Pons (tissue), 1 donor: ENCODE data around the gene DSP.

Experiments
- DNase-seq: peaks from one replicate; pipeline ENCODE4 v3.0.0-alpha.2; 2016; ENCODE audit warnings: low spot score

DSP gene

DNA sequence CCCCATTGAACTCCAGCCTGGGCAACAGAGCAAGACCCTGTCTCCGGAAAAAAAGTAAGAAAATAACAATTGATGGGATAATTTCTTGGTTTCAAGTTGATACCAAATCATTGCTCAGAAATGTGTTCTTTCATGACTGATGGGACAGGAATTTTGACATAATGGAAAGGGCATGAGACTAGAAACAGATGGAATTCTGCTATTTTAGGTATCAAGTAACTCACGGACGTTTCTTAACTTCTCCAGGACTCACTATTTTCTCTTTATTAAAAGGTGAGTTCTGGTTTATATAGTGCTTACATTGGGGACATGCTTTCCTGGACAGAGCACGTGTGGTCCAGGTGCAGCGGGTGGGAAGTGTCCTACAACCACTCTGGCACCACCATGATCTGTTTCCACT is 6.0 kb upstream of the DSP start:
- DNase-seq = no peak

DNA sequence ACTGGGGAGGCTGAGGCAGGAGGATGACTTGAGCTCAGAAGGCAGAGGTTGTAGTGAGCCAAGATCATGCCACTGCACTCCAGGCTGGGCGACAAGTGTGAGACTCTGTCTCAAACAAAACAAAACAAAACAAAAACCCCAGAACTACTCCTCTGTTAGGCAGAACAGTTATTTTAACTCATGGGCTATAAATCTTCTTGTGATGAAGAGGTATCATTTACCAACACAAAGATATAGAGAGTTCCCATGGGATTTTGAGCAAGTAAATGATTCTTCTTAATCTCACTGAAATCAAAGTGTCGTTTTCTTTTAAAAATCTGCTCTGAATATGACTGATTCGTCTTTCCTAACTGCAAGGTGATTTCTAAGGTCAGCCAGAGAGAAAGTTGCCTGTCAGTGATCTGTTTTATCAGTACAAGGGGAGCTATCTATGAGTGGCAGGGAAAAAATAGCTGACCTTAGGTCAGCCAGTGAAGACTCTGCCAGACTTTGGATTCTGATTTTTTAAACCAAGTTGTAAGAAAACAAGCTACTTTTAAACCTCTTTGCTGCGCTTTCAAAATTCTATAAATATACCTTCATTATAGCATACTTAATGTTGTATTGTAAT is 3.8 kb upstream of the DSP start:
- no peak for DNase-seq

DNA sequence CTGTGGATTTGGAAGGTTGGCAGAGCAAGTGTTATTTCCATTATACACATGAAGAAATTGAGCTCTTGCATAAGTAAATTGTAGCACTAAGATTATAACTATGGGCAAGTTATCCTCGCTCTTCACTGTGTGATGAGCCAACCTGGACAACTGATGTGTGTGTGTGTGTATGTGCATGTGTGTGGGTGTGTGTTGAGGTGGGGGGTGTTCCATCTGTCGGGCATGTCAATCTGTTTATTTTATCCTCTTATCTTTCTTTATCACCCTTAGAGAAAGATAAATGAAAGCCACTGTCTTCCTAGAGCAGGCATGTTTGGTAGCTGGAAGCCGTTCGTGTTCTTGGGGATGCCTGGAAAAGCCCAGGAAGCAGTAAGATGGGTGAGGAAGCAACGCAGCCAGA is 3.0 kb upstream of the DSP start:
- no peak for DNase-seq

DNA sequence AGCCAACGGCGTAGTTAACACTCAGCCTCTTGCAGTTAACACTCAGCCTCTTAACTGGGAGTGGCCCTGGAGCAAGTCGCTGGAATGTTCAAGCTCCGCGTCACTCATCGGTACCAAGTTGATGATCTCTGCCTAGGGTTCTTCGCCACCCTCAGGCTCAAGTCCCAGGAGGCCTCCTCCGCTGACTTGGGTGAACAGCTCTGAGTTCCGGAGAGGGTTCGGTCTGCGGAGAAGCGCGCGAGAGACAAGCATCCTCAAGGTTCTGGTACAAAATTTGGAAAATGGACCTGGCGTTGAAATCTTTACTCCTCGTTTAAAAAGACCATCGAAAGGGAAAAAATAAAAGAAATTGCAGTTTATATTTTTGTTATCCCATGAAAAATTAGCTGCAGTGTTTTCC is 876 bp upstream of the DSP start:
- no peak for DNase-seq

DNA sequence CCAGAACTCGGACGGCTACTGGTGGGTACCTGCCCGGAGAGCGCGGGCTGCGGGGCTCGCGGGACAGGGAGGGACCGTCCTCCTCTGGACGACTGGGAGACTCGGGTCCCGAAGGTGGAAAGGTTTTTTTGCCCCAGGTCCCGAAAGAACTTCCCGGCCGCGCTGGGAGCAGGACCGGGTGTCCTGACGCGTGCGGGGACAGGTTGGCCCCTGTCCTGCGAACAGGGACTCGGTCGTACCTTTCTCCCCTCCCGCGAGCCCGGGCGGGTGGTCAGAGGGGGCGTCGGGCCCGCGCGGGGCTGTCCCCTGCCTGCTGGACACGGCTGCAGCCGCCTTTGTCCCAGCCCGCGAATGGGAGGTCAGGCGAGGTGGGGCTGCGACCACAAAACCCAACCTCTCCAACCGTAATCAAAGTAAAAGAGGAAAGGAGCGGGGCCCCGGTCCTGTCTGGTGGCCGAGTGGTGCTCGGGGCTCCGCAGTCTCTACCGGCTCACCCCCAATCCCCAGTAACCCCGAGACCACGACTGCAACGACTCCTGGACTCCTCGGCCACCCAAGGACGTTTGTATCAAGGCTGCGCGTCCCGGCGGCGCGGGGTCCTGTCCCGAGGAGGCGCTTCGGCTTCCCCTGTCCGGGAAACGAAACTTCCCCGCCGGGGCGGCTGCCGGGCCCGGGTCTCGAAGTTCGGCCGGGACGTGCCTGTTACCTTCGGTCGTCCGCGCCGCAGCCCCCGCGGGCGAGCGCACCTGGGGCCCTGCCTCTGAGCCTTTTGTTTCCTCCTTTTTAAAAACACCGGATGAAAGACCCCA is 798 bp downstream of the DSP start:
- DNase-seq = no peak

DNA sequence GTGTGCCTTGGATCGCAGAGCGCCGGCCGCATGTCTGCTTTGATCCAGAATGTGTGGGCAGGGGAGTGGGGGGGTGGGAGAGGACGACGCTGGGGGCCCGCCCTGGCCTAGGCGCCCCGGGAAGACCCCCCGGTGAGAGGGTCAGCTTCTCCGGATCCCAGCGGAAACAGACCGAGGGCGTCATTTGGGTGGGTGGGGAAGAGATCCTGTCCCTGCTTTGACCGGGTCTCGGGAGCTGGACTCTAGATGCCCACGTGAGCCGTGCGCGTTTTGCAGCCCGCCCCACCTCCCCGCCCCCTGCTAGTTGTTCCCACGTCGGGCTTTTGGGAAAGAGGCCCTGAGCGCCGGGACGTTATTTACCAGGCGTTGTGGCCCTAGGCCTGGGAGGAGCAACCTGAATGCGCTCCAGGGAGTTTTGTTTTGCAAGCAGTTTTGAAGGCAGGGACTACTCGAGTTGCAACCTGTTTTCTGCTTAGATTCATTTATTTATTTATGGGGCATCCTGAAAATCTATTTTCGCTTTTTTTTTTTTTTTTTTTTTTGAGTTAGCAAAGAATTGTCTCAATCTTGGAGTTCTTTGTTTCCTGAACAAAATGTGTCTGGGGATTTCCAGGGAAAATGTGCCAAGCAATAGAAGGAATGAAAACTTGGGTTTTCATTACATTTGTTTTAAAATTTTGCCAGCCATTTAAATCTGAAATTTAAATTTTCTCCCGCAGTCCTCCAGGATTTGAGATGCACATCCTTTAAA is 1.6 kb downstream of the DSP start:
- no peak for DNase-seq

DNA sequence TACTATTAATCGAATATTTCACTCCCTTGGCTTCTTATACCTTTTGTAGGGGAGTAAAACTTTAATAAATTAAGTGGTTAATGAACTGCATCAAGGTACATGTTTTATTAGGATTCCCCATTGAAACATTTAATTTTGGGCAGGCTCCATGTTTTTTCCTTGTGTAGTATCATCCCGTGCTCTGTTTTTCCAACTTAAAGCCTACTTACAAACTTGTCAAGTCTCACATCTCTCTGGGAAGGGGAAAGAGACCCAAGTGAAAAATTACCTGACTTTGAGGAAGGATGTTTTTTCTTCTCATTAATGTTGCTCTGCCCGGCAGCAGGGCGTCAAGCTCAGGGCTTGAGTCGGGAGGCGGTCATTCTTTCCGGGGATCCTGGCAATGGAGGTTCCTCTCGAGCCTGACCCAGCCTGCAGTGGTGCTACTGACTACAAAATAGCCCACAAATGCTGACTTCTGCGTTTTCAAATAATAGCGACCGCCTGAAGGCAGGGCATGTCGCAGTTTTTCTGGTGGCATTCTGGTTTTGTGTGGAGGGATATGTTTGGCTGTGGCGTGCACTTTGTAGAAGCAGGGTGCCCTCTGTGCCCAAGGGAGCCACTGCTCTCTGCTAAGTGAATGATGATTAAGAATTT is 2.4 kb downstream of the DSP start:
- no peak for DNase-seq

DNA sequence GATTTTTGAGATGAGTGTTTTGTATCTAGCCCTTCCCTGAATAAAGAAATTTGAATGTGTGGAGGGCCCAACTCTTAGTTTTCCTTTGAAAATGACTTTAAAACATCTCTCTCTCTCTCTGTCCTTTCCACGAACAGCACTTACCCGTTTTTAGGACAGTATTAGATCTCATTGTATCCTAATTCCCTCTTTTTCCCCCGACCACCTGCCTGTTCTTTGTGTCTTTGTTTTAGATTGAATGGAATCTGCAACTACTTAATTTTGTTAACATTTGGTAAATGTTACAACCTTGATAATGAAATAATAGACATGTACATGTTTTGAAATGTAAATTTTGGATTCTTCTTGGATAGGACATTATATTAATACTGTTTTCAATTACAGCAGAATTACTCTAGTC is 3.1 kb downstream of the DSP start:
- DNase-seq = no peak

DNA sequence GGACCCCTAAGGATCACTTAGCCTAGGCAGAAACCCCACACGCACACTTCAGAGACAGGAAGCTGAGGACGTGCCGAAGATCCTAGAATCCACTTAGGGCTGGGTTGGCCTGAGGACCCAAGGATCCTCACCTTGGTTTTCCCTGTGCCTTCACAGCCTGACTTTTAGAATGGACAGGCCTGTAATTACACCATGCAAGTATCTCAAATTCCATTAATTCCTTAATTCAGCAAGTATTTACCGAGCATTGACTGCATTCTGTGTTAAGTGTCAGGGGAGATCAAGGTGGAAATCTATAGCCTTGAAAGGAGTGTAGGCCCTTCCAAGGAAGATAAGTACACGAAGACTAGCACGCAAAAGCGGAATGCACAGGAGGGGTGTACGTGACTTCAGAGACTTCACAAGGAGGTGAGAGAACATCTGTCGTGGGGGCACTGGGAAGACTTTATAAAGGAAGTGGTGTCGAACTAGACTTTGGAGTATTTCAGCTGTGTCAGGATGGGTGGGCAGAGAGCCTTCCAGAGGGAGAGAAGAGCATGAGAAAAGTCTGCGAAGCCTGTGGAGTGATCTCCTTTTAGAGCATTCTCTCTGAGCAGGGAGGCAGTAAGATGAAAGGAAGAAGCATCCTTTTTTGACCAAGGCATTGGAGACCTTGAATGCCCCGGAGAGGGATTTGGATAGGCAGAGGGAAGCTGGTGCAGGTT is 4.0 kb downstream of the DSP start:
- no peak for DNase-seq

DNA sequence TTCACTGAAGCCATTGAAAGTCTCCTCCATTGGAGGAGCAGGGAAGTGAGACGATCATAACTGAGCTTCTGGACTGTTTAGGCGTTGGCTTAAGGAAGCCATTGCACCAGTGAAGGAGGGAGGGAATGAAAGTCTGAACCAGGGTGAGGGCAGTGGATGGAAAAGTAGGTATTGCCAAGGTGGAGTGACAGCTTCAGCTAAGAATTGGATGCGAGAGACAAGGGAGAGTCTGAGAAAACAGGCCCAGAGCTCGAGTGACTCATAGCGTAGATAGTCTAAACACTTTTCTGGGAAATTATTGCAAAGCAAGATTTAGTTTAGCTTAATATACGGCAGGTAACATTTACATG is 4.5 kb downstream of the DSP start:
- DNase-seq = no peak

DNA sequence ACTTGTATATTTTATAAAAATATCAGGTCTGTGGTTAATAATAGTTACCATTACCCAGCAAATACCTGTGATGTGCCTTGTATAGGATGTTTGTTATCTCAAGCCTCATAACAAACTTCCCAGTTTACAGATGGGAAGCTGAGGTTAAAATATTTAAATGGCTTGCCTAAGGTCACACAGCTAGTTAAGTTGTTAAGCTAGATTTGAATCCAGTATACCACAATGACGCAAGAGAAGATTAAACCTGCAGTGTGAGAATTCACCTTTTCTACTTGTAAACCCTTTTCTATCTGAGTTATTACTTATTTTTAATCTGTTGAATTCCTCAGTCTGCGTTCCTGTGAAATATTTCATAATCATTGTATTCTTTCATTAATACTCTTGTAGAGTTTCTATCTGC is 4.9 kb downstream of the DSP start:
- no peak for DNase-seq

DNA sequence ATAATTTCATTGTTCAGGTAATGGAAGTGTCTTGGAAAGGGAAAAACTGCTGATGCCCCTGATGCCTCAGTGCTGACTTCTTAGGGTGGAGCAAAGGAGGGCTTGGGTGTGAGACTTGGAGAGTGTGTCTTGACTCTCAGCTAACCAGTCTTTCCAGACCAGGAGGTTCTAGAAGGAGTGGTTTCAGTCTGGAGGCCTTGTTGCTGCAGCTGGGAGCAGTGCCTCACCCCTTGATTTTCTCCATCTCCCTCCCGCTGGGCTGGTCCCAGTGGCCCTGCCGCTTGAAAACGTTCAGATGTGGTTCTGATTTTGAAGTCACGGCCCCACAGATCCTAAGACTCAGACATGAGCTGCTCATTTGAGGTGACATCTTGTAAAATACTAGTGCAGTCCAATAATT is 5.4 kb downstream of the DSP start:
- DNase-seq = no peak

DNA sequence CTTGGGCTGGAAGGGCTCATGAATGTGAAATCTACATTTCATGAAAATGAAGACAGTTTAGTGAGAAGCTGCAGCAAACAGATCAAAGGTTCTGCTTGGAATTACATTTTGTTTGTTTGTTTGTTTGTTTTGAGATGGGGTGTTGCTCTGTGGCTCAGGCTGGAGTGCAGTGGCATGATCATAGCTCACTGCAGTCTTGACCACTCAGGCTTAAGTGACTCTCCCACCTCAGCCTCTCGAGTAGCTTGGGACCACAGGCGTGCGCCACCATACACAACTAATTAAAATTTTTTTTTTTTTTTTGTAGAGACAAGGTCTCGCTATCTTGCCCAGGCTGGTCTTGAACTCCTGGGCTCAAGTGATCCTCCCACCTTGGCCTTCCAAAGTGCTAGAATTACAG is 5.8 kb downstream of the DSP start:
- DNase-seq = no peak

DNA sequence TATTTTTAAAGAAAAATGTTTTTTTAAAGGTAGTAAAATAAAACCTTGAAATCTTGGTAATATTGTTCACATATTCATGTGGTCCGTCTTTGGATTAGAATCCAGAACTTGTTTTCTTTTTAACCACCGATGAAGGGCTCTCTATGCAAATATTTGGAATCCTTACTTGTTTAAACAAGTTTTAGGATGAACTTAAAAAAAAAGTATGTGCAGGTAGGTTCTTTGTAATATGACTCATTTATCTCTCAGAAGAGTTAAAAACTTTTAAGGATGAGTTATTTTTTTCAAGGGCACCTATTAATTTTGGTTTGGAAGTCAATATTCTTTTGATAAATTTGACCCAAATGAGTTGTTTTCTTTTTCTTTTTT is 8.9 kb downstream of the DSP start:
- no peak for DNase-seq

DNA sequence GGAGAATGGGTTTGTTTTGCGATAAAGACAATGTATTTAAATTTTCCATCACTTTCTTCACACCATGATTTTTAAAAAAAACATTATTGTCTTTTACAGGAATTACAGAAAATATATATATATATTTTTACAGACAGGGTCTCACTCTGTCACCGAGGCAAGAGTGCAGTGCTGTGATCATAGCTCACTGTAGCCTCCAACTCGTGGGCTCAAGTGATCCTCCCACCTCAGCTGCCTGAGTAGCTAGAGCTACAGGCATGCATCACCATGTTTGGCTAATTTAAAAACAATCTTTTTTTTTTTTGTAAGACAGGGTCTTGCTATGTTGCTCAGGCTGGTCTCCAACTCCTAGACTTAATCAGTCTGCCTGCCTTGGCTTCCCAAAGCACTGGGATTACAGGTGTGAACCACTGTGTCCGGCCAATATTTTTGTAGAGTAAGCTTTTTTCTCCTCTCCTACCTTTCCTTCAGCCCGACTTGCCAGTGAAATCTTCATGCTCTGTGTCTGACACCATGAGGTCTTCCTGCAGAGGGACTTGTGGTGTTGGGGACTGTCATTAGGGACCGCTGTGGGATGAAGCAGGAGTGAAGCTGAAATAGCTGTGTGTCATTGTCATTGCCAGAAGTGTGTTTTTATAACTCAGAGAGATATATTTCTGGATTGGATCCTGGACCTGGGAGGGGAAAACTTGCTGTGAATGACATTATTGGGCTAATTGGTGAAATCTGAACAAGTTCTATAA is 13.2 kb downstream of the DSP start:
- DNase-seq = no peak

DNA sequence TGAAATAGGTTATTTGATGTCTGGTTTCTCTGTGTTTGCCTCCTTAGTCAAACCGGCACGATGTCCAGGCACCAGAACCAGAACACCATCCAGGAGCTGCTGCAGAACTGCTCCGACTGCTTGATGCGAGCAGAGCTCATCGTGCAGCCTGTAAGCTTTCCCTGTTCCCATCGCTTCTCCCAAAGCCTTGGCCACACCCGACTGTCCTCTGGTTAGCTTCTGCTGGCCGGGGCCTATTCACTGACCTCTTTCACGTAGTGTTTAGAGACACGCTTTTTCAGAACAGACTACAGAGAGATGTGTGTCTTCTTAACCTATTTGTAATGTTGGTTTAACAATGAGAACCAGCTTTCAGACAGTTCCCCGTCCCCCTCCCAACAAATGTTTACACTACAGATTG is 14.2 kb downstream of the DSP start:
- no peak for DNase-seq

DNA sequence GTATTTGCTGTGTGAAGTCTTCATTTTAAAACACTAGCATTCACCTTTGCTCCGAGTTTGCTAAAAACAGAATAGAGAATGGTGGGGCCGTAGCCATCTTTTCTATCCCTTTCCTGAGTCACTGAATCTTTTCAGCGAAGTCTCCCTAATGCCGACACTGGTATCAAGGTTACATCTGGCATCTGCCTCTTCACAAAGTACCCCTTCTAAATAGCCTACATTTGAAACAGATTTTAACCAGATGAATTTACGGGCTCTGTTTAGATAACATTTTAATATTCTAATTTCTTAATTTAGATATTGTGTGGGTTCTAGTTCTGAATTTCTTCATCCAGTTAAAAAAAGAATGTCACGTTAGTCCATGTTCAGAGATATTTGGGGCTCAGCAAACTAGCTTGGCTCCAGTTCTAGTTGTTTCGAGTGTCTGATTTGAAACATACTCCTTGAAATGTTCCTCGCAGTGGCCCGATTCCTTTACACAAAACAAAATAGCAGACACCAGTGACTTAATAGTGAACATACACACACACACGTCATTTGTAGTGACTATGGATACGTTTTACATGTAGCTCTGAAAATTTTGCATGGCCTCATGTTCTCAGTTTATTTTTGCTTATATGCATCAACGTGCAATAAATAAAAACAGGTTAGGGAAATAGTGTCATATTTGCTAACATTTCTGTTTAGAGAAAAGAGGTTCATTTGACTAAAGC is 15.1 kb downstream of the DSP start:
- no peak for DNase-seq

DNA sequence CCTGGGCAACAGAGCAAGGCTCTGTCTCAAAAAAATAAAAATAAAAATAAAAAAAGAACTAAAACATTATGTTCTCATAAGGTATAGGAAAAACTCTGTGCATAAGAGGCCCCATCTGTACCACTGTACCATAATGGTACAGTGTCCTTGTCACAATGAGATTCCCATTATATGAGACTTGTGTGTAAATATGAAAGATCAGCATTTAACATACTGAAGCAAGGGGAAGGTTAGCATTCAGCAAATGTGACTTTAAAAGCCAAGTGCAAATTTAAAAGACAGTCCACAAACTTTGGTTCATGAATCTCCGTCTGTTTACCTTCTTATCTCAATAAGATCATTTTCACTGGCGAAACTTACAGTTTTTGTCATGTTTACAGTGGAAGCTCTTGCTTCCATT is 16.2 kb downstream of the DSP start:
- no peak for DNase-seq

DNA sequence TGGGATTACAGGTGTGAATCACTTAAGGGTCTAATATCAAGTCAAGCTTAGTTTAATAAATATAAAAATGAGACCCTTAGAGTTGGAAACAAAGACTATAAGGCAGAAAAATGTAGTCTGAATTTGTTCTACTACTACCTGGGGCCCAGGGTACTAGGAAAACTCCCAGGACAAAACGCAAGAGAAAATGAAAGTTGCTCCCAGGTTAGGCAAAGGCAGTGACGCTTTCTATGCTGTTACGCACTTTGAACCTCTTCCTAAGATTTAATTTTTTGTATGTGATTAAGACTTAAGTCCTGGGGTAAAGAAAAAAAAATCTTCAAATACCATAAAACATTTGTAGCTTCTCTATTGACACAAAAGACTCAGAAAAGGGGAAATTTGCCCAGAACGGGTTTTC is 17.3 kb downstream of the DSP start:
- DNase-seq = no peak

DNA sequence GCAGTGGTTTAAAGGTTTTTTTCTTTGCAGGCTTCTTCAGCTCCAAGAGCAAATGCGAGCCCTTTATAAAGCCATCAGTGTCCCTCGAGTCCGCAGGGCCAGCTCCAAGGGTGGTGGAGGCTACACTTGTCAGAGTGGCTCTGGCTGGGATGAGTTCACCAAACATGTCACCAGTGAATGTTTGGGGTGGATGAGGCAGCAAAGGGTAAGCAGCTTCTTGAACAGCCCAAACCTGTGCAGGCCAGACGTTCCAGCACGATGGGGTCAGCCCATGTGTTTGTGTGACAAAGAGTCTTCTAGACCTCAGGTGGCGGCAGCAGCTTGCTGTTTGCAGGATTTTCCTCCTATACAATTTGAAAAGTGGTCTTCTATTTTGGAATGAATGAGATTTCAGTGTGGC is 17.7 kb downstream of the DSP start:
- DNase-seq = no peak
